K562 (cell line): ENCODE data around the gene PPFIA1. TPM values are rescaled to one million over a fixed set of nuclear protein-coding genes. Genes with fewer than 3 reads are reported as not detected.

Source experiments
- ATAC-seq: fragments of 200-7000 bp; cut with Tn5 transposase; 3 replicates; pipeline ENCODE4 v1.9.1; 2020; ENCODE audit warnings: moderate library complexity
- BruUV-seq: library from RNA; stranded (reverse); fragments of 400-500 nt; replicated peaks from 2 replicates; lab custom pipeline; 2021; lab: Mats Ljungman, UMichigan
- CTCF ChIA-PET: fragments of 300-600 bp; formaldehyde crosslinking; extraction: SDS; loops from one replicate; lab custom pipeline; 2021; ENCODE audit warnings: low intra/inter-chr PET ratio; lab: Yijun Ruan, JAX
- POLR2A ChIA-PET: fragments of 300-600, 350-650 bp; sonication (Branson Sonifier 250); formaldehyde crosslinking; extraction: SDS; loops from one replicate; lab custom pipeline; 2021; ENCODE audit warnings: antibody characterized with exemption, inconsistent platforms; lab: Yijun Ruan, JAX
- DNase-seq, 4 experiments: peaks; one replicate each; pipeline versions ENCODE4 v3.0.0 to v3.0.0-alpha.2; 2011 to 2018; ENCODE audit warnings: low spot score in 3 of 4, mixed read lengths in 3 of 4; ENCODE audit errors: extremely low read depth in 1 of 4
- FAIRE-seq: peaks from 2 replicates; lab custom pipeline; 2011; peaks lifted over from hg19 to GRCh38; lab: Jason Lieb, UNC
- H2AFZ ChIP-seq: 2 replicates; pipeline ENCODE4 v1.6.0; 2011; ENCODE audit warnings: low read depth, low read length, control low read depth, inconsistent platforms
- H3K27ac ChIP-seq: fragments of 200-600 bp; 3 replicates; pipeline ENCODE4 v1.8.0; 2011; ENCODE audit warnings: low read depth, mild to moderate bottlenecking, control low read depth, inconsistent platforms, low read length, moderate library complexity, mixed read lengths; ENCODE audit errors: extremely low read depth
- H3K27me3 ChIP-seq, 2 experiments: fragments of 300-600 bp in 1 of 2; 2 replicates in 1 of 2; 3 replicates in 1 of 2; pipeline versions ENCODE4 v1.6.0 to v1.8.0; 2011; ENCODE audit warnings: inconsistent platforms in 2 of 2, low read length in 2 of 2, mild to moderate bottlenecking in 1 of 2, mixed read lengths in 1 of 2, moderate library complexity in 1 of 2; ENCODE audit not compliant: control insufficient read depth in 2 of 2, insufficient read depth in 2 of 2
- H3K36me3 ChIP-seq: fragments of 300-600 bp; 3 replicates; pipeline ENCODE4 v1.8.0; 2011; ENCODE audit warnings: mild to moderate bottlenecking, low read length, inconsistent platforms; ENCODE audit not compliant: control insufficient read depth, insufficient read depth
- H3K4me1 ChIP-seq, 2 experiments: fragments of 200-600 bp in 1 of 2; replicated peaks in 1 of 2; 2 replicates in 1 of 2; 3 replicates in 1 of 2; pipeline versions ENCODE4 v1.5.1 to v1.8.0; 2011; ENCODE audit warnings: inconsistent platforms in 2 of 2, low read length in 2 of 2, mild to moderate bottlenecking in 1 of 2, mixed read lengths in 1 of 2, moderate library complexity in 1 of 2; ENCODE audit not compliant: control insufficient read depth in 2 of 2, insufficient read depth in 2 of 2
- H3K4me2 ChIP-seq: 2 replicates; pipeline ENCODE4 v1.6.1; 2011; ENCODE audit warnings: low read length, control low read depth, inconsistent platforms, mixed read lengths; ENCODE audit not compliant: insufficient read depth
- H3K4me3 ChIP-seq: fragments of 200-600 bp; sonication (generic), shearing (Covaris generic); 2 replicates; pipeline ENCODE4 v1.5.1; 2016; ENCODE audit warnings: control low read depth, inconsistent platforms
- H3K79me2 ChIP-seq: fragments of 200-600 bp; 3 replicates; pipeline ENCODE4 v1.8.0; 2011; ENCODE audit warnings: low read length, inconsistent platforms; ENCODE audit not compliant: control insufficient read depth, insufficient read depth
- H3K9ac ChIP-seq, 2 experiments: 2 replicates each; pipeline versions ENCODE4 v1.6.0 to v1.6.1; 2011; ENCODE audit warnings: low read depth in 2 of 2, low read length in 2 of 2, control low read depth in 1 of 2, inconsistent platforms in 1 of 2, mild to moderate bottlenecking in 1 of 2, mixed read lengths in 1 of 2; ENCODE audit not compliant: insufficient read depth in 1 of 2
- H3K9me1 ChIP-seq: one replicate; pipeline ENCODE4 v1.6.0; 2011; ENCODE audit warnings: inconsistent platforms, mild to moderate bottlenecking, low read length, moderate library complexity; ENCODE audit not compliant: control insufficient read depth, insufficient read depth
- H3K9me3 ChIP-seq: replicated peaks from 2 replicates; pipeline ENCODE4 v1.5.1; 2011; ENCODE audit warnings: low read depth, low read length, inconsistent platforms; ENCODE audit not compliant: control insufficient read depth, insufficient read depth
- H4K20me1 ChIP-seq: replicated peaks from 2 replicates; pipeline ENCODE4 v1.6.1; 2011; ENCODE audit warnings: low read length, inconsistent platforms, mixed read lengths; ENCODE audit not compliant: control insufficient read depth, insufficient read depth
- EP400 ChIP-seq: fragments of 450-650 bp; IDR thresholded peaks from 2 replicates; pipeline ENCODE4 v1.6.1; 2017; ENCODE audit warnings: antibody characterized with exemption, mild to moderate bottlenecking, moderate library complexity
- HDAC3 ChIP-seq: fragments of 450-650 bp; IDR thresholded peaks from 2 replicates; pipeline ENCODE4 v1.6.1; 2018; ENCODE audit warnings: borderline replicate concordance, mild to moderate bottlenecking, moderate library complexity; ENCODE audit not compliant: partially characterized antibody
- KLF1 ChIP-seq: fragments of 450-650 bp; IDR thresholded peaks from 2 replicates; pipeline ENCODE4 v1.6.1; 2016; ENCODE audit warnings: missing genetic modification characterization, missing compliant biosample characterization
- NR1H2 ChIP-seq: sonication (generic); formaldehyde crosslinking; IDR thresholded peaks from 2 replicates; pipeline ENCODE4 v1.4.0; 2020; ENCODE audit warnings: mild to moderate bottlenecking, missing genetic modification reagents
- NR2C1 ChIP-seq, 2 experiments: fragments of 450-650 bp; IDR thresholded peaks; 2 replicates each; pipeline ENCODE4 v1.6.1; 2017; ENCODE audit warnings: mild to moderate bottlenecking in 2 of 2, antibody characterized with exemption in 1 of 2, inconsistent platforms in 1 of 2, missing compliant biosample characterization in 1 of 2, missing genetic modification characterization in 1 of 2
- PURB ChIP-seq: sonication (generic); formaldehyde crosslinking; IDR thresholded peaks from 2 replicates; pipeline ENCODE4 v1.9.0; 2021; ENCODE audit warnings: low read depth, mild to moderate bottlenecking, missing genetic modification reagents
- RBM15 ChIP-seq: fragments of 200-400 bp; formaldehyde crosslinking; IDR thresholded peaks from 2 replicates; pipeline ENCODE4 v1.6.1; 2018; ENCODE audit warnings: mild to moderate bottlenecking, low read length, moderate library complexity; ENCODE audit not compliant: insufficient read depth
- SP1 ChIP-seq: sonication (generic); formaldehyde crosslinking; IDR thresholded peaks from 2 replicates; pipeline ENCODE4 v1.8.1; 2022; ENCODE audit warnings: mild to moderate bottlenecking, missing genetic modification reagents
- YBX1 ChIP-seq: fragments of 450-650 bp; IDR thresholded peaks from 2 replicates; pipeline ENCODE4 v1.7.1; 2016; ENCODE audit warnings: mild to moderate bottlenecking
- ZNF263 ChIP-seq: sonication (generic); formaldehyde crosslinking; IDR thresholded peaks from 2 replicates; pipeline ENCODE4 v1.8.0; 2022; ENCODE audit warnings: mild to moderate bottlenecking, missing genetic modification reagents, borderline replicate concordance
- WGBS: fragments of 100-300 bp; shearing (Covaris generic); methylation state at CpG from one replicate; pipeline ENCODE4 v1.1.6; 2016; ENCODE audit warnings: low coverage, mixed read lengths; ENCODE audit not compliant: insufficient coverage; ENCODE audit errors: missing lambda C conversion rate; 5-methylcytosine and 5-hydroxymethylcytosine counted together
- in situ Hi-C: fragments of 300-500 bp; cut with MboI; formaldehyde crosslinking; loops from 4 replicates; pipeline ENCODE4 v1.15.0; 2018; ENCODE audit warnings: inconsistent platforms, mixed read lengths
- intact Hi-C: fragments of 100-400 bp; cut with micrococcal nuclease; formaldehyde crosslinking; loops from 2 replicates; pipeline ENCODE4 v1.14.2; 2022
- polyA plus RNA-seq, 8 experiments: library from polyadenylated mRNA; depleted of rRNA in 4 of 8; stranded (reverse) in 5 of 8; unstranded in 3 of 8; fragments of >200 nt; fragmentation: Nextera tagmentation in 2 of 8; fragmentation: Illumina TruSeq in 1 of 8; extraction: Ambion mirVana in 2 of 8; extraction: Trizol in 1 of 8; gene quantifications; 2 replicates each; pipeline versions ENCODE4 v1.2.1 to v1.2.3, GENCODE V29; 2011 to 2014; ENCODE audit warnings: inconsistent platforms in 1 of 8, missing spikeins in 1 of 8
- total RNA-seq, 7 experiments: library from RNA; depleted of rRNA in 6 of 7; stranded (reverse); fragments of >200 nt in 6 of 7; fragmentation: Illumina TruSeq in 2 of 7; extraction: Trizol in 2 of 7; gene quantifications; 2 replicates each; pipeline versions ENCODE4 v1.2.1 to v1.2.3, GENCODE V29; 2011 to 2021; ENCODE audit warnings: low replicate concordance in 1 of 7
- TF ChIP-seq, protein P1 (sequence below): fragments of 250-450 bp; sonication (Bioruptor Pico); IDR thresholded peaks from 2 replicates; pipeline ENCODE4 v1.4.0; 2020; ENCODE audit warnings: mild to moderate bottlenecking, moderate library complexity

Gene PPFIA1
- total and polyA plus RNA-seq, 9 of the 15 experiments (the other 6 are each of a cell fraction or from before 2014, with no cell fraction given) = 9.9 to 41.5 (median 28.5) TPM

DNA sequence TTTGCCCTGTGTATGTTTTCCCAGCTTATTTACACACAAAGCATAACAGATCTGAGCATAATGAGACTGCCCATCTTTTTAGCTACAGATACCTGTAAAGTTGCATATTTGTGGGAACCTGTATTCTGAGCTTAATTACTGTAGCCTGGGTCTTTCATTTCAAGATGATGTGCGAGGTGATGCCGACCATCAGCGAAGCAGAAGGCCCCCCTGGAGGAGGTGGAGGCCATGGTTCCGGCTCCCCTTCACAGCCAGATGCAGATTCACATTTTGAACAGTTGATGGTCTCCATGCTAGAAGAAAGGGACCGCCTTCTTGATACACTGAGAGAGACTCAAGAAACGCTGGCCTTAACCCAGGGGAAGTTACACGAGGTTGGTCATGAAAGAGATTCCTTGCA lies 1.5 kb downstream of the PPFIA1 start:
- no peak for FAIRE-seq
- peaks cover 60% of the 10 kb centered on the region for H3K79me2 ChIP-seq

DNA sequence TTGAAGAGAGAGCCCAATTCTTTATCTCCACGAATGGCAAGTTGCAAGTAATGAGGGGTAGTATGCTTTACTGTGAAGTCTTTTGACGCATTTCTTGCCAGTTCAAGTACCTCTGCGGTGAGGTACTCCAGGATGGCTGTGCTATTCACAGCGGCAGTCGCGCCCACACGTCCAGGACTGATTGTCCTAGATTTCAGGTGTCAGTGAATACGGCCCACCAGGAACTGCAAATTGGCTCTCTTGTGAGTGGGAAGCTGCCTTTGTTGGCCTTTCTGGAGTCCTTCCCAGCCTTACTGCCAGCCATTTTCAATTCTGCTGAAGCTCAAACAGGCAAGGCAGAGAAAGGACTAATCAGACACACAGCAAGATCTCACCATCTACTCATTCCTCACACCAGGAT lies 8.5 kb downstream of the PPFIA1 start:
- Histone ChIP-seq H3K4me2 (no peak overlapping the region), H3K9me3 (no peaks in the 10 kb centered on the region), H2AFZ (no peak overlapping the region), H3K79me2 (peaks cover 50% of the 10 kb centered on the region), H3K36me3 (peaks cover 83% of the 10 kb centered on the region; the same call in 2 of the 3 replicates), H3K9ac (no peak overlapping the region), H3K4me1 (peaks cover 0 to 1% of the 10 kb centered on the region in 2 experiments; a peak in 2 of 5 replicates), H3K27ac (no peak overlapping the region), H4K20me1 (0 out of 2 replicates have a peak, but pooled peaks cover 13% of the 10 kb centered on the region), H3K4me3 (no peak overlapping the region), H3K27me3 (no peaks in the 10 kb centered on the region), H3K9me1 (peaks cover 4% of the 10 kb centered on the region)
- no TSS peak for BruUV-seq
- no peak for ATAC-seq
- in situ Hi-C loops = no loop called here
- ChIA-PET CTCF (no interaction called here), POLR2A (interaction anchor here (1.1 to 1.9 kb wide), 3 partner anchors 8 to 74 kb away, joined by 3 to 4 read pairs (median 3); no protein-coding TSS in a partner anchor)
- TF ChIP-seq PURB (CRISPR knock-in tag) = no peak
- TF ChIP-seq, protein P1, sequence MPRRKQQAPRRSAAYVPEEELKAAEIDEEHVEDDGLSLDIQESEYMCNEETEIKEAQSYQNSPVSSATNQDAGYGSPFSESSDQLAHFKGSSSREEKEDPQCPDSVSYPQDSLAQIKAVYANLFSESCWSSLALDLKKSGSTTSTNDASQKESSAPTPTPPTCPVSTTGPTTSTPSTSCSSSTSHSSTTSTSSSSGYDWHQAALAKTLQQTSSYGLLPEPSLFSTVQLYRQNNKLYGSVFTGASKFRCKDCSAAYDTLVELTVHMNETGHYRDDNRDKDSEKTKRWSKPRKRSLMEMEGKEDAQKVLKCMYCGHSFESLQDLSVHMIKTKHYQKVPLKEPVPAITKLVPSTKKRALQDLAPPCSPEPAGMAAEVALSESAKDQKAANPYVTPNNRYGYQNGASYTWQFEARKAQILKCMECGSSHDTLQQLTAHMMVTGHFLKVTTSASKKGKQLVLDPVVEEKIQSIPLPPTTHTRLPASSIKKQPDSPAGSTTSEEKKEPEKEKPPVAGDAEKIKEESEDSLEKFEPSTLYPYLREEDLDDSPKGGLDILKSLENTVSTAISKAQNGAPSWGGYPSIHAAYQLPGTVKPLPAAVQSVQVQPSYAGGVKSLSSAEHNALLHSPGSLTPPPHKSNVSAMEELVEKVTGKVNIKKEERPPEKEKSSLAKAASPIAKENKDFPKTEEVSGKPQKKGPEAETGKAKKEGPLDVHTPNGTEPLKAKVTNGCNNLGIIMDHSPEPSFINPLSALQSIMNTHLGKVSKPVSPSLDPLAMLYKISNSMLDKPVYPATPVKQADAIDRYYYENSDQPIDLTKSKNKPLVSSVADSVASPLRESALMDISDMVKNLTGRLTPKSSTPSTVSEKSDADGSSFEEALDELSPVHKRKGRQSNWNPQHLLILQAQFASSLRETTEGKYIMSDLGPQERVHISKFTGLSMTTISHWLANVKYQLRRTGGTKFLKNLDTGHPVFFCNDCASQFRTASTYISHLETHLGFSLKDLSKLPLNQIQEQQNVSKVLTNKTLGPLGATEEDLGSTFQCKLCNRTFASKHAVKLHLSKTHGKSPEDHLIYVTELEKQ = no peak
- TF ChIP-seq EP400 = no peak
- no peak for TF ChIP-seq NR1H2
- TF ChIP-seq RBM15 = no peak
- TF ChIP-seq YBX1 = no peak
- TF ChIP-seq ZNF263 = no peak
- no peak for TF ChIP-seq KLF1 (tag)
- no peak for TF ChIP-seq HDAC3
- FAIRE-seq = no peak
- intact Hi-C loops = no loop called here
- DNase-seq = no peak
- 92% methylated on average over 8 of the region's 8 CpGs for WGBS

More for the DNA sequence above, 1.5 kb downstream of the PPFIA1 start:
- CTCF ChIA-PET = no interaction called here
- Histone ChIP-seq H2AFZ (no peak overlapping the region), H3K4me2 (peak overlapping the region; percentile 95), H3K9ac (no peak overlapping the region), H3K4me3 (peak overlapping the region; percentile 91; the same call in 1 of the 2 replicates), H3K4me1 (peaks cover 18 to 20% of the 10 kb centered on the region in 2 experiments; a peak in 4 of 5 replicates), H3K36me3 (peaks cover 49% of the 10 kb centered on the region), H3K9me1 (no peaks in the 10 kb centered on the region), H3K27ac (no peak overlapping the region), H4K20me1 (0 out of 2 replicates have a peak, but pooled peaks cover 7% of the 10 kb centered on the region), H3K27me3 (peaks cover 8 to 11% of the 10 kb centered on the region in 2 experiments; a peak in 4 of 5 replicates), H3K9me3 (no peaks in the 10 kb centered on the region)
- POLR2A ChIA-PET = interaction anchor here (1.3 kb wide), 1 partner anchor 15 kb away, joined by 4 read pairs; no protein-coding TSS in a partner anchor
- 77% methylated on average over 7 of the region's 7 CpGs for WGBS
- BruUV-seq = TSS peak; percentile 44
- no peak for TF ChIP-seq NR2C1 (IDR thresholded peaks at IDR 0.05)
- TF ChIP-seq NR2C1 (tag; IDR thresholded peaks at IDR 0.05) = no peak
- 0 out of 2 replicates have a peak, but pooled peaks have one; percentile 20 for TF ChIP-seq SP1 (CRISPR knock-in tag)
- in situ Hi-C loops (no loop called here), intact Hi-C loops (no loop called here)
- DNase-seq (no peak), ATAC-seq (no peak)
